SU-DHL-6 (cell line): Measurements from ENCODE around the gene MED14.

Experiments used
- EZH2phosphoT487 ChIP-seq: fragments of 200-600 bp; sonication (generic), shearing (Covaris generic); conservative IDR thresholded peaks from 2 replicates; pipeline ENCODE4 v1.6.1; 2018; ENCODE audit warnings: mild to moderate bottlenecking, antibody characterized with exemption, low read length, moderate library complexity, mixed read lengths
- TF ChIP-seq, protein P1 (sequence below): fragments of 200-600 bp; sonication (generic); IDR thresholded peaks from one replicate; pipeline ENCODE4 v1.5.1; 2017; ENCODE audit warnings: antibody characterized with exemption, mild to moderate bottlenecking, low read length, moderate library complexity; ENCODE audit not compliant: insufficient read depth, poor library complexity, severe bottlenecking

DNA sequence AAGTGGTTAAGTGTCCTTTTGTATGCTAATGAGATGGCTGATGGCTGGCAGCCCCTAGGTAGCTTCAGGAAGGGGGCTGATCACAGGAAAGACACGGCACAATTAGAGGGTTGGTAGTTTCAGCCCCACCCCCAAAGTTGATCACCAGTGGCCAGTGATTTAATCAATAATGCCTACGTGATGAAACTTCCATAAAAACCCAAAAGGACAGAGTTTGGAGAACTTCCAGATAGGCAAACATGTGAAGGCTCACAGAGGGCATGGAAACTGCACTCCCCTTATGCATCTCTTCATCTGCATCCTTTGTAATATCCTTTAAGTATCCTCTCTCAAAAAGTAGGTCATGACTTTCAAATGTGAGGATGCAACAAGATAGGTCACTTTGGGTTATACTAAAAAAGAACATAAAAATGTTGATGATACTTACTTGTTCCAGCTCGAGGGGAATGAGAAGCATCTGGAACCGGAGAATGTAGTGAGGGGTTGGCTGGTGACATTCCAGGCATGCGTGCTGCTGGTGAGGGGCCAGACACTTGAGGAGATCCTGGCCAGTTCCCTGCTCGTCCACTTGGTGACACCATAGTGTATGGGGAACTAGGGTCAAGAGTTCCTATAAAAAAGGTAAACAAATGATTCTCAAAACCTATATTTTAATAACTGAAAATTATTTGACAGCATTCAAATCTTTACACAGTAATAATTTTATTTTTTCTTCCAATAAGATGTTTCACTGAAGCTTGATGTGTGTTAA, 71.3 kb downstream of the MED14 start:
- TF ChIP-seq, protein P1, sequence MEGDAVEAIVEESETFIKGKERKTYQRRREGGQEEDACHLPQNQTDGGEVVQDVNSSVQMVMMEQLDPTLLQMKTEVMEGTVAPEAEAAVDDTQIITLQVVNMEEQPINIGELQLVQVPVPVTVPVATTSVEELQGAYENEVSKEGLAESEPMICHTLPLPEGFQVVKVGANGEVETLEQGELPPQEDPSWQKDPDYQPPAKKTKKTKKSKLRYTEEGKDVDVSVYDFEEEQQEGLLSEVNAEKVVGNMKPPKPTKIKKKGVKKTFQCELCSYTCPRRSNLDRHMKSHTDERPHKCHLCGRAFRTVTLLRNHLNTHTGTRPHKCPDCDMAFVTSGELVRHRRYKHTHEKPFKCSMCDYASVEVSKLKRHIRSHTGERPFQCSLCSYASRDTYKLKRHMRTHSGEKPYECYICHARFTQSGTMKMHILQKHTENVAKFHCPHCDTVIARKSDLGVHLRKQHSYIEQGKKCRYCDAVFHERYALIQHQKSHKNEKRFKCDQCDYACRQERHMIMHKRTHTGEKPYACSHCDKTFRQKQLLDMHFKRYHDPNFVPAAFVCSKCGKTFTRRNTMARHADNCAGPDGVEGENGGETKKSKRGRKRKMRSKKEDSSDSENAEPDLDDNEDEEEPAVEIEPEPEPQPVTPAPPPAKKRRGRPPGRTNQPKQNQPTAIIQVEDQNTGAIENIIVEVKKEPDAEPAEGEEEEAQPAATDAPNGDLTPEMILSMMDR: no peak
- no peak for TF ChIP-seq EZH2phosphoT487
